HL-60 (cell line): ENCODE results near the gene CD300LB.

Source experiments
- DNase-seq, 2 experiments: peaks; one replicate each; pipeline ENCODE4 v3.0.0-alpha.2; 2010 to 2020; ENCODE audit warnings: low read depth in 1 of 2, low spot score in 1 of 2
- H3K27ac ChIP-seq: fragments of 250-450 bp; sonication (Bioruptor Pico); replicated peaks from 2 replicates; pipeline ENCODE4 v1.5.1; 2020; ENCODE audit warnings: mild to moderate bottlenecking, moderate library complexity
- H3K27me3 ChIP-seq: fragments of 250-450 bp; sonication (Bioruptor Pico); 2 replicates; pipeline ENCODE4 v1.5.1; 2021; ENCODE audit warnings: mild to moderate bottlenecking, moderate library complexity; ENCODE audit not compliant: insufficient read depth, poor library complexity, severe bottlenecking
- H3K4me3 ChIP-seq: replicated peaks from 2 replicates; pipeline ENCODE4 v1.5.1; 2011; ENCODE audit warnings: mild to moderate bottlenecking, control low read depth, low read length; ENCODE audit not compliant: insufficient read depth
- GABPA ChIP-seq: IDR thresholded peaks from 2 replicates; pipeline ENCODE4 v1.6.1; 2012; ENCODE audit warnings: low read depth
- POLR2AphosphoS5 ChIP-seq: IDR thresholded peaks from 2 replicates; pipeline ENCODE4 v1.6.1; 2012; ENCODE audit warnings: low read depth
- REST ChIP-seq: IDR thresholded peaks from 2 replicates; pipeline ENCODE4 v1.6.1; 2012; ENCODE audit warnings: low read depth; ENCODE audit not compliant: insufficient replicate concordance
- SPI1 ChIP-seq: IDR thresholded peaks from 2 replicates; pipeline ENCODE4 v1.6.1; 2012; ENCODE audit warnings: low read depth, mild to moderate bottlenecking, borderline replicate concordance
- TF ChIP-seq, protein P1 (sequence below): IDR thresholded peaks from one replicate; pipeline ENCODE4 v1.5.1; 2011; ENCODE audit warnings: low read length, control low read depth, inconsistent platforms; ENCODE audit not compliant: insufficient read depth

The CD300LB gene

GRCh38 chr17:74480290-74480689 is 51.0 kb downstream of the CD300LB start:
- Histone ChIP-seq H3K27me3 (no peaks in the 10 kb centered on the region), H3K27ac (no peak overlapping the region), H3K4me3 (no peak overlapping the region)
- TF ChIP-seq GABPA, result no peak
- no peak for TF ChIP-seq SPI1
- TF ChIP-seq, protein P1, sequence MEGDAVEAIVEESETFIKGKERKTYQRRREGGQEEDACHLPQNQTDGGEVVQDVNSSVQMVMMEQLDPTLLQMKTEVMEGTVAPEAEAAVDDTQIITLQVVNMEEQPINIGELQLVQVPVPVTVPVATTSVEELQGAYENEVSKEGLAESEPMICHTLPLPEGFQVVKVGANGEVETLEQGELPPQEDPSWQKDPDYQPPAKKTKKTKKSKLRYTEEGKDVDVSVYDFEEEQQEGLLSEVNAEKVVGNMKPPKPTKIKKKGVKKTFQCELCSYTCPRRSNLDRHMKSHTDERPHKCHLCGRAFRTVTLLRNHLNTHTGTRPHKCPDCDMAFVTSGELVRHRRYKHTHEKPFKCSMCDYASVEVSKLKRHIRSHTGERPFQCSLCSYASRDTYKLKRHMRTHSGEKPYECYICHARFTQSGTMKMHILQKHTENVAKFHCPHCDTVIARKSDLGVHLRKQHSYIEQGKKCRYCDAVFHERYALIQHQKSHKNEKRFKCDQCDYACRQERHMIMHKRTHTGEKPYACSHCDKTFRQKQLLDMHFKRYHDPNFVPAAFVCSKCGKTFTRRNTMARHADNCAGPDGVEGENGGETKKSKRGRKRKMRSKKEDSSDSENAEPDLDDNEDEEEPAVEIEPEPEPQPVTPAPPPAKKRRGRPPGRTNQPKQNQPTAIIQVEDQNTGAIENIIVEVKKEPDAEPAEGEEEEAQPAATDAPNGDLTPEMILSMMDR, result no peak
- no peak for TF ChIP-seq POLR2AphosphoS5
- no peak for TF ChIP-seq REST
- DNase-seq, result no peak

- H3K27me3 ChIP-seq, result no peaks in the 10 kb centered on the region
- no peak overlapping the region; the same call in 1 of the 2 replicates for H3K27ac ChIP-seq
- no peak overlapping the region for H3K4me3 ChIP-seq
- TF ChIP-seq REST (no peak), POLR2AphosphoS5 (no peak; the same call in 1 of the 2 replicates), SPI1 (peak; percentile 98)
- DNase-seq, result peak; percentile 45 to 74
These were observed 52.7 kb downstream of the CD300LB start for GRCh38 chr17:74478420-74479100.

DNA sequence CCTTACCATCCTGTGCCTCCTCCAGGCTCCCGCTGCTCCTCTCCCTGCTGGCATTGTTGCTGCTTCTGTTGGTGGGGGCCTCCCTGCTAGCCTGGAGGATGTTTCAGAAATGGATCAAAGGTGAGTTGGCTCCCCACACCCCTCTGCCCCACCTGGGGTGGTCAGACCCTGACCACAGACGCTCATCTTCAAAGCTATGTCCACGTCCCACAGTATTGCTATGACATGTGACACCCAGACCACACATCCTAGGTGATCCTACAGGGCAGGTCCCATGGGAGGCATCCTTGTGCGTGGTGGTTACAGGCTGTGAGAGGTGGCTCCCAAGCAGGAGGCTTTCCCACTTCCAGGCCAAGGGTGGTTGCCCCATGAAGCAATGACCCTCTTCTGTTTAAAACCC is 53.9 kb downstream of the CD300LB start:
- no peak overlapping the region for H3K27ac ChIP-seq
- TF ChIP-seq POLR2AphosphoS5 (no peak), SPI1 (no peak), GABPA (no peak), REST (no peak)
- TF ChIP-seq, protein P1, result no peak
- no peak for DNase-seq
- no peak overlapping the region for H3K4me3 ChIP-seq
- H3K27me3 ChIP-seq, result no peaks in the 10 kb centered on the region
